NK-92 treated with Interleukin-12 subunit alpha and Interleukin-12 subunit beta, amount 100 ng/mL, for 24 hours (cell line): Measurements from ENCODE around the gene TRAK1.

ENCODE experiments used
- DNase-seq: peaks from one replicate; lab custom pipeline; 2025; lab: John Stamatoyannopoulos, UW

The TRAK1 gene

DNA sequence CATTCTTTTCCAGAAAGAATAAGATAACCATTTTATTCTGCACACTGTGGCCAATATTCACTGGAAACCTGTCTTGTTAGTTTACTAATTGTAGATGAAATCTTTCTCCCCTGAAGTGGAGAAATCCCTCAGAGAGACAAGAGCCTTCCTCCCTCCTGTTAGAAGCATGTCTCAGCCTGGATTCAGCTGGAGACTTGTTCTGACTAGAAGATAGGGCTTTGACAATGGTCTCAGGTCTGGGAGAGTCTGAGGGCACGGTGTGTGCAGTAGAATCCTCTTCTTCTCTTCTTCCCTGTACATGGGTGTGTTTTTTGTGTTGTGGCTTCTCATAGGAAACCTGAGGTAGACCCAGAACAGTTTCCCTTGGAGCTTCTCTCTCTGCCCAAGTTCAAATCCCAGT is 154.9 kb downstream of the TRAK1 start:
- no peak for DNase-seq

DNA sequence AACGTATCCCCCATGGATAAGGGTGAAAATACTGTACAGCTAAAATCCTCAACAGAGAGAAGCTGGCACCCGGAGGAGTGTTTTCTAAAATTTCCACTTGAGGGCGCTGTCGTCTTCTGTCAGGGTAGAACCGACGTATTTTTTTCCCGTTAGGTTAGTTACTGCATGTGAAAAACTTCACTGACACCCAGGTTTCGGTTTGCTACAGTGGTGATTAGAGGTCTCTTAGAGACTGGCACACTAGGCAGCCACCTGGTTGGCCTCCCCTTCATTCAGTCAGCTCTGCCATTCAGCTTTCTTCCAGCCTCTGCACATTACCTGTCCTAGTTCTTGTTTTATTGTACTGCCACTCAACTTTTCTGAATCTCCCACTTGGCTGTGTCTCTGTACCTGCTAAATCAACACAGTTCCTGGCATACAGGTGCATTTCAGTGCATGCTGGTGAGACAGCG is 156.4 kb downstream of the TRAK1 start:
- DNase-seq, result peak; percentile 22

DNA sequence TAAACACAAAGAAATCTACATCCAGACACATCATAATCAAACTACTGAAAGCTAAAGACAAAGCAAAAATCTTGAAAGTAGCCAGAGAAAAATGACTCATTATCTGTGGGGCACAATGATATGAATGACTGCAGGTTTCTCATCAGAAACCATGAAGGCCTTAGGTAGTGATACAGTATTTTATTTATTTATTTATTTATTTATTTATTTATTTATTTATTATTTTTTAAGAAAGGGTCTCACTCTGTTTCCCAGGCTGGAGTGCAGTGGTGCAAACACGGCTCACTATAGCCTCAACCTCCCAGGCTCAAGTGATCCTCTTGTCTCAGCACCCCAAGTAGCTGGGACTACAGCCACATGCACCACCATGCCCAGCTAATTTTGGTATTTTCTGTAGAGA is 159.6 kb downstream of the TRAK1 start:
- no peak for DNase-seq

DNA sequence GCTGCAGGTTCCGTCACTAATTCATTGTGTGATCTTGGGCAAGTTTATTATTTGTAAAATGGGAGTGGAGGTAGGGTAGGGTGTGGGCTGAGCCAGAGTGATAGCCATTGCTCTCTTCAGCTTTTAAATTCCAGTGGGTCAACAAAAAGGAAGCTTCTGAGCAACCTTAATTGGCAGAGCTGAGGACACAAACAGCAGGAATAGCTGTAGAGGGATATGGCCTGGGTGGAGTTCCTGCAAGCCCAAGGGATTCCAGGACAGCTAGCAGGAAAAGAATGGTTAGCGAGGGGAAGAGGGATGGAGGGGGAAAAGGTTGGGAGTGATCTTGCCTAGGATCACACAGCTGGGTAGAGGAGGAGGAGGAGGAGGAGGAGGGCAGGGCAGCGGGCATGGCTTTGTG is 163.4 kb downstream of the TRAK1 start:
- DNase-seq, result no peak

DNA sequence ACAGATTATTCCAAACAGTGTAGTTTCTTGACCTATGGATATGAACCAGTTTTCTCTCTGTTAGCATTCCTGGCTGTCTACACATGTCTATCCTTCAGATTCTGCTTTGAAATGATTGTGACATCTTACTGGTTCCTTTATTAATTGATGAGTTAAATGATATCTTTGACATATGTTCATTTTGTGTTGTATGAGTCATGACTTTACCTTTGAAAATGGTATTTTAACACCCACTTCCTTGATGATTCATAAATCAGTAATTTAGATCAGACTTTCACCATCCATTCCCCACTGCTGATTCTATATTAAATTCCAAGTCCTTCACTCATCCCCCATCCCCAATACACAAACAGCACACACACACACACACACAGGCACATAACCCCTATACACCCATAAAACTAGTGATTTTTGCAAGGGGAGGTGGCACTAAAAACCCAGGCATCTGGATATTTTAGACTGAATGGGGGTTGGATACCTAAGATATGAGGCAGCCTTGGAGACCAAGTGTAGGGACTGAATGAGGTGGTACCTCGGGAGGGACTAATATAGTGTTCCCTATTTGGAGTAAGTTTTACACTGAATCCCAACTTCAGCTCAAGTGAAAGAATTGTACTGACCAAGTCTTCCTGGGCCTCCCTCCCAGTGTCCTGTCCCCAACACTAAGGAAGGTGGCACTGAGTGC is 165.1 kb downstream of the TRAK1 start:
- DNase-seq, result no peak

DNA sequence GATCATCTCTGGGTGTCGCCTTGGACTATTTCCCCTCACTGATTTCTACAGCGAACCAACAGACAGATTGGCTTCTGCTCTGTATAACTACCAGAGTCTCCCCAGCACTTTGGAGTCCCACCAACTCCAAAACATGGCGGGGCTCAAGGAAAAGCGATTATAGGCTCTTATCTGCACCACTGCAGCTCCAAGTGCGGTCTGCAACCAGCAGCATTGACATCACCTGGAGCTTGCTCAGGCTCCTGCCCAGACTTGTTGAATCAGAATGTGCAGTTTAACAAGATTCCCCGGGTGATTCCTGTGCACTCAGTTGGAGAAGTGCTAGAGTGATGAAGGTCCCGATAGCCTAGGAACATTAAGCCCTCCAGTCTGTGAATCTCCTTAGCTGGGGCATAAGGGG is 165.8 kb downstream of the TRAK1 start:
- no peak for DNase-seq

DNA sequence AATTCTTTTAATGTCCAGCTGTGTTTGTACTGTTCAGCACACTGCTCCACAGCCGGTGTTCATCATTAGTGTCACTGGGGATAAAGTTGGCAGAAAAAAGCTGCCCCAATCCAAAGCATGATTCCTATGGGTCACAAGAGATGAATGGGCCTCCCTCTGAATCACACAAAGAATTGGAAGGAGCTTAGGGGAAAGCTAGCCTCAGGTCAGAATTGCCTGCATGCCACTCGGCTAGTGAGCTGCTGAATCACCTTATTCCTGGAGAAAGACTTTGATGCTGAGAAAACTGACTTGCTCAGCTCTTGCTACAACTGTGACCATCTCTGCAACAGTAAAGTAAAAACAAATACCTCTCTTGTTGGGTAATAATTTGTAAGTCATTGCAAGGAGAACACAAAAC is 171.4 kb downstream of the TRAK1 start:
- no peak for DNase-seq

DNA sequence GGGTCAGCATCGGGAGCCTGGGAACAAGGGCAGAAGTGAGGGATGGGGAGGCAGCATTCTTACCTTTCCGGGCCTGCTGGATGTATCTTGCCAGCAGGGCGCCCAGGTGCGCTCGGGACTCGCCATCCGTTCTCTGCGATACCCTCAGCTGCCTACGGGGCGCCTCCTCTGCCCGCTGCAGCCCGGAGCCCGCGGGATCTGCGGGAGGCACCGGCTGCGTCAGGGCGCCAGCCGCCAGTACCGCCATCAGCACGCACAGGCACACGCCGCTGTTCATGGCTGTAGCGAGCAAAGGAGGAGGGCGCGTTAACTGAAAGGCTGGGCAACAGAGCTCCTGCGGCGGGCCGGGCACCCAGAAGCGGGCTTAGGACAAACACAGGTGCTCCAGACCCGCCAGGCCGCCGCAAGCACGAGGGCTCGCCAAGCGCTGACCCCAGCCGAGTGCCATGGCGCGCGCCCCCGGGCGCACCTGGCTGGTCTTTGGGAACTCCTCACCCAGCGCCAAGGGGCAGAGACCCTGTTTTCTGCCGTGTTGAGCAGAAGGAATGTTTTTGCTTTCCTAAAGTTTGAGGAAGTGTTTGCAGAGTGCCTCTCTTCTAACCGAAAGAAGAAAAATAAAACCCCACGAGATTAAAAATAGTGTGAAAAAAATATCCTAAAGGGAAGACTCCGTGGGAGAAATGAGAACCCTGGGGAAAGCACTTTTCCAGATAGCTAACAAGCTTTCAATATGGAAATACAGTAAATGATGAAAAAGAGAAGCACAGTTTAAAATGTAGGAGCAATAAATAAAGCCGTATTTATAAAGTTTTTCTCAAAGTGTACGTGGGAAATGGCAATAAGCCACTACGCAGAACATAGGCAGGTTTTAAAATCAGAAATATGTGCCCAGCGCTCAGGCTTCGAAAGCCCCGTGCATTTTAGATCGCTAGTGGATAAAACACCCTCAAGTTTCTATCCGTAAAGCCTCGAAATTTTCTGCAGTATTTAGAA is 172.5 kb downstream of the TRAK1 start:
- no peak for DNase-seq

DNA sequence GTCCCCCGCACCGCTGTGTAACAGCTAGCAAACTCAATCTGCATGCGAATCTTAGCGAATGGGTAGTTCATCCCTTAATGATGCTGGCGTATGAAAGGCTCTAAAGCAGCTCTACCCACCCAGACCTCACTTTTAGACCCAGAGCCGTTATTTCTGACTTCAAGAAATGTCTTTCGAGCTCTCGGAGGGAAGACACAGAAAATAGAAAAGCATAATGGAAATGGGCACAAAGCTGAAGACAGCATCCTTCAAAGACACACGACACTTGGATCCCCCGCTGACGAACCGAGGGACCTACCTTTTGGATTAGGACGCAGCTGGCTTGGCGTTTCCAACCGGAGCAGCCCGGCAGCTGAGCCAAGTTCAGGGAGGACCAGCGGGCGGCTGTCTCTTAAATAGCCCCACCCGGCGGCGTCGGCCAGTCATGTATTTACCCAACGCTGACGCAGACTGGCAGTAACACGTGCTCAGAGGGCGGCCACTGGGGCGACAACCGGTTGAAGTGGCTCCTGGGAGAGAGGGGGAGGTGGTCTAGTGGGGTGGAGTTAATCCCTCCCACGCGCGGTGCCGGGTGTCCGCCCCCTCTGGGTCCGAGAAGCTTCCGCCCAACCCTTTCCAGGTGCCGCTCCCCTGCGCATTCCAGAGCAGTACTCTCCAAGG is 173.4 kb downstream of the TRAK1 start:
- no peak for DNase-seq

DNA sequence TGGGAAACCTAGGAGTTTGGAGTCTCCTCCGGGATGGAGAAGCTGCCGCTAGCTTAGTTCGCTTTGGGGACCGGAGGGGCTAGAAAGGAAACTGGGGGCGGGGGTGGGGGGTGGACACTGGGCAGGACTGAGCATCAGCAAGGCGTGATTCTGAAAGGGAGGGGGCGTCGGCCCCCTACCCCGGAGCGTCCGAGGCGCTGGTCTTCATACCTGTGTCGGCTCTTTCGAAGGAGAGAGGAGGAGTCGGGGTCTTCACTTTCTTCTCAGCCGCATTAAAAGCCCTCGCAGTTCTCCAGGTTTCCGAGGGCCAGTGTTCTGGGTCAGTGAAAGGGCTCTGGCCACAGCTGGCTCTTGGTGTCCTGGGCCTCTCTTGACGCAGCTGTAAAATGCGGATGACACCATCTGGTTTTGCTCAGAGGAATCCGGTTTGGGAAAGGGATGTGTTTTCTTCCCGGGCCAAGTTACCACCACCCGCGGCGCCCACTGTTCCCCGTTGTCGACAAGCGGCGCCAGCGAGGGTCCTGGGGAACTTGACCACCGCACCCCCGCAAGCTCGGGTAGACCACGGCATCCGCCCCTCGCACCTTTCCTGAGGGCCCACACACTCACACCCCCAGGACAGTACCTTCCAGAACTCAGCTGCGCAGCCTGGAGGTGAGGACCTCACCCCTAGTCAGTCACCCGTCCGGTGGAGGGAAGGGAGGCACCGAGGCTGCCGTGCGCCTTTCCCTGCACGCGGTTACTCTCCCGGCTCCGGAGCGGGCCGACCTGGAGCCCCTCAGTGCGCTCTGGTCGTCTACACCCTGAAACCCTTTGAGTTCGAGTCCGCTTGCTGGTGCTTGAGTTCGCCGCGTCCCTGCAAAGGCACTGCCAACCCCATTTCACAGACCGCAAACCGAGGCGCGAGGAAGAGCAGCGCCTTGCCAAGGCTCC is 174.2 kb downstream of the TRAK1 start:
- no peak for DNase-seq

DNA sequence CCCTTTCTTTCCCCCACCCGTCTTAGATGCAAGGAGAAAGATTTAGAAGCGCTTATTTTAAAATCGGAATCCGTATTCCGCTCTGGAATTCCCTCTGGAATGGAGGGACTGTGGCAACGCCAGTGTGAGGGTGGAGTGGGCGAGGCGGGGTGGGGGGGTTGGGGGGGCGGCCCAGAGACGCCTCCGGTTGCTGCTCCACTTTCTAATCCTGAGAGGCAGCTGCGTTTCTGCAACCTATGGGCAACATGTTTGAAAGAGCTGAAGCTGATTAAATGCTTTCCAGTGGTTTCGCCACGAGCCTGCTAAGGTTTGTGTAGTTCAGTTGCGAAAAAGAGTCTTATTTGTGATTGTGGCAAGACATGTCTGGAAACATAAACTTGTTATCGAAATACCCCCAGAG is 174.9 kb downstream of the TRAK1 start, which contains the start of gene CCK:
TSS of gene CCK (minus strand) at position 101 of the 400 bp plus-strand sequence. CDS start 2,555 bp downstream, outside the sequence.
- no peak for DNase-seq

DNA sequence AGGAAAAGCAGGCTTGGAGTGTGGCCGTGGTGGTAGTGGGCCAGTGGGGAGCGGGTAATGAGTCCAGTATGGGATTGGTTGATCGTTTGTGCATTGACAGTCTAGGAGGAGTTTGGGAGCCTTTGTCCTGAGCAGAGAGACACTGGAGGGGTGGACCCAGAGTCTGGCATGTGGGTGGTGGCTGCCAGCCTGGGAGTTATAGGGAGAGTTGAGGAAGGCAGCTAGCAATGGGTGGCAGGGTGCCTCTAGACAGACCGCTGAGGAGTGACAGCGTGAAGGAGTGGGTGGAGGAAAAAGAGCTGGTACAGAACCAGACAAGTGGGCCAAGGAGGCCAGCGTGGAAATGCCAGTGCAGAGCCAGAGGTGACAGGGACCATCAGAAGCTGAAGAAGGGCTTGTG is 176.7 kb downstream of the TRAK1 start:
- no peak for DNase-seq

DNA sequence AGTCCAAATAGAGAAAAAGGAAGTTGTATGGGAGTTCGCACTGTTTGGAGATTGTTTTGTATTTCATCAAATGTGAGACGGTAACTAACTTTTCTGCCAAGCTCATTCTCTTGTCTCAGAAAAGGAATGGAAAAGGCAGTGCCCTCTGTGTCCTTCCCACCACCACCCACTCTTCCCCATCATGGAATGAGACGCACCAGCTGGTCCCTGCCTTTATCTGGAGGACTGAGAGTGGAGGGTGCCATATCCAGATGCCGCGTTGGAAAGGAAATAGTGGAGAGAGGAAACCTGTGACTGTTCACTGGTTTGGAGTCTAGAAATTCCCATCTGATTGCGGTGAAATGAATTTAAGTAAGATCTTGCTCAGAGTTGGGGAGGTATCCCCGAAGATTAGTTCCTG is 178.5 kb downstream of the TRAK1 start:
- DNase-seq, result no peak

DNA sequence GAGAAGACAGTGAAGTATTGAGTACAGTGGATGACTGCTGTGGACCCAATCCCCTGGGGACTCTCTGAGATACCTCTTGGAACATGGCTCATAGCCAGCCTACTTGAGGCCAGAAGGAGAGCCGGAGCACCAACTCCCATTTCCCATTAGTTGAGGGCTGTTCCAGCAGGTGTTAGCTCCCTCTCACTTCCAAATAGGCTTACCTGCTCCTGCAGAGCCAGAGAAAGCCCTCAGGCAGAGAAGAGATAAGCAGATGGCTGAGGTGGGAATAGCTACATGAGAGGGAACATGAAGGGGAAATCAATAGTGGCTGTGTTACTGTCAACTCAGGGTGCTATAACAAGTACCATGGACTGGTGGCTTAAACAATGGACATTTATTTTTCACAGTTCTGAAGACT is 179.4 kb downstream of the TRAK1 start:
- DNase-seq, result no peak

DNA sequence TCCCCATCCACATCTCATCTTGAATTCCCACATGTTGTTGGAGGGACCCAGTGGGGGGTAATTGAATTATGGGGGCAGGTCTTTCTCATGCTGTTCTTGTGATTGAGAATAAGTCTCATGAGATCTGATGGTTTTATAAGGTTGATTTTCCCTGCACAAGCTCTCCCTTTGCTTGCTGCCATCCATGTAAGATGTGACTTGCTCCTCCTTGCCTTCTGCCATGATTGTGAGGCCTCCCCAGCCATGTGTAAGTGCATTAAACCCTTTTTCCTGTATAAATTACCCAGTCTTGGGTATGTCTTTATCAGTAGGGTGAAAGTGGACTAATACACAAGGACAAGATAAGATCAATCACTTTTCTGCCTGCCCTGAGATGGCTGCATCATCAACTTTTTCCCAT is 180.6 kb downstream of the TRAK1 start:
- no peak for DNase-seq

DNA sequence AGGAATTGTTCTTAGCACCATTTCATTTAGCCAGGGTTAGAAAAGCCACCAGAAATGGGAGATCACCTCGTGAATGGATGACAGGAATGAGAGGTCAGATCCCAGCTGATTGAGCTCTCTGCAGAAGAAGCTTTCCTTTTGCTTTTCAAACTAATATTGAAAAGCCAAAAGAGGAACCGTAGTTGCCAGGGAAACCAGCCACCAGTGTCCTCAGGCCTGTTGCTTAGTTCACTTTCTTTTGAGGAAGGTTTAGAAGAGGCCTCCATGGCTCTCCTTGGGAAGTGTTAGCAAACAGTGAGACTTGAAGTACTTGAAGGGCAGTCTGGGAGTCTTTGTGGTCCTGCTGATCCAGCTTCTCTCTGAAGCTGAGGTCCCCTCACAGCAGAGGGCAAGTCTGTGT is 182.2 kb downstream of the TRAK1 start:
- DNase-seq, result no peak

DNA sequence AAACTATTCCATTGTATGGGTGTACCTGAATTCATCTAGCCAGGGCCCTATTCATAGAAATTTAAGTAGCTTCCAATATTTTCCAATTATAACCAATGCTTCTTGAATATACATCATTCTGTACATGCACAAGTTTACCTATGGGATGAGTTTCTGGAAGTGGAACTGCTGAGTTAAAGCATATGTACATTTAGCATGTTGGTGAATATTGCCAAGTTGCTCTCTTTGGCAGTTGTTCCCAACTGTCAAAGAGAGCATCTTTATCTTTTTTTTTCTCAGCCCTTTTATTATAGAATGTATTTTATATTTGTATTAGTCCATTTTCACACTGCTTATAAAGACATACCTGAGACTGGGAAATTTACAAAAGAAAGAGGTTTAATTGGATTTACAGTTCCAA is 183.1 kb downstream of the TRAK1 start:
- no peak for DNase-seq

DNA sequence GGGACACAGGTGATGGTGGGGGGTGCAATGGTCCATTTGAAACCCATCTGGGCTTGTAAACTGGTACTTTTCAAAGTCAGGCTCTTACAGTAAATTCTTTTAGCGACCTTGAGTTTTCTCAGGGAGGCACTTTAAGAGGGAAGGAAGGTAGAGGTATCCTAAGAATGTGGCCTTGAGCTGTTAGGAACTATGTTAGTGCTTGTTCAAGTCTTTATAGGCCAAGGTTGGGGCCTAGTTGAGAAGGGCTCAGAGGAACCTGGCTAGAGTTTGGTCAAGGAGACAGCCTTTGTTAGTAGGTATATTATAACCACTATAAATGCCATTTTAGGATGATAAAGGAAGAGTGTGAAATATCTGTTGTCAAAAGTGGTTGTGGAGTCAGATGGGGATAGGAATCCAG is 184.1 kb downstream of the TRAK1 start:
- DNase-seq, result no peak
